ENCODE measurements around the gene CASKIN1.

GRCh38 chr16:2195322-2196161 is 863 bp downstream of the CASKIN1 start:
- TF ChIP-seq, protein P1, sequence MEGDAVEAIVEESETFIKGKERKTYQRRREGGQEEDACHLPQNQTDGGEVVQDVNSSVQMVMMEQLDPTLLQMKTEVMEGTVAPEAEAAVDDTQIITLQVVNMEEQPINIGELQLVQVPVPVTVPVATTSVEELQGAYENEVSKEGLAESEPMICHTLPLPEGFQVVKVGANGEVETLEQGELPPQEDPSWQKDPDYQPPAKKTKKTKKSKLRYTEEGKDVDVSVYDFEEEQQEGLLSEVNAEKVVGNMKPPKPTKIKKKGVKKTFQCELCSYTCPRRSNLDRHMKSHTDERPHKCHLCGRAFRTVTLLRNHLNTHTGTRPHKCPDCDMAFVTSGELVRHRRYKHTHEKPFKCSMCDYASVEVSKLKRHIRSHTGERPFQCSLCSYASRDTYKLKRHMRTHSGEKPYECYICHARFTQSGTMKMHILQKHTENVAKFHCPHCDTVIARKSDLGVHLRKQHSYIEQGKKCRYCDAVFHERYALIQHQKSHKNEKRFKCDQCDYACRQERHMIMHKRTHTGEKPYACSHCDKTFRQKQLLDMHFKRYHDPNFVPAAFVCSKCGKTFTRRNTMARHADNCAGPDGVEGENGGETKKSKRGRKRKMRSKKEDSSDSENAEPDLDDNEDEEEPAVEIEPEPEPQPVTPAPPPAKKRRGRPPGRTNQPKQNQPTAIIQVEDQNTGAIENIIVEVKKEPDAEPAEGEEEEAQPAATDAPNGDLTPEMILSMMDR (IDR thresholded peaks at IDR 0.05): no peak
- no peak for TF ChIP-seq EP300 (IDR thresholded peaks at IDR 0.05)
- TF ChIP-seq POLR2AphosphoS5 (IDR thresholded peaks at IDR 0.05): no peak
- TF ChIP-seq POLR2A (IDR thresholded peaks at IDR 0.05): no peak

Data from stomach (tissue), 4 donors.